Liver (tissue), 3 donors: ENCODE results near the gene SPSB2.

Experiments
- ATF3 ChIP-seq: IDR thresholded peaks from 2 replicates; pipeline ENCODE4 v1.6.1; 2016; ENCODE audit warnings: antibody characterized with exemption
- CTCF ChIP-seq: fragments of 150-350 bp; IDR thresholded peaks from 2 replicates; pipeline ENCODE4 v1.5.1; 2017; ENCODE audit warnings: improper control_type of control experiment, low read depth, low read length; ENCODE audit not compliant: missing input control
- EGR1 ChIP-seq, 2 donors: IDR thresholded peaks; 2 replicates each; pipeline ENCODE4 v1.6.1; 2016 to 2018; ENCODE audit warnings: antibody characterized with exemption in 2 of 2, low read depth in 2 of 2
- FOXA1 ChIP-seq: IDR thresholded peaks from 2 replicates; pipeline ENCODE4 v1.6.1; 2016; ENCODE audit warnings: antibody characterized with exemption
- GABPA ChIP-seq, 2 donors: IDR thresholded peaks in 1 of 2; conservative IDR thresholded peaks in 1 of 2; 2 replicates each; pipeline ENCODE4 v1.6.1; 2016; ENCODE audit warnings: antibody characterized with exemption in 2 of 2, mild to moderate bottlenecking in 1 of 2, moderate library complexity in 1 of 2
- JUND ChIP-seq, 2 donors: IDR thresholded peaks; 2 replicates each; pipeline ENCODE4 v1.6.1; 2016; ENCODE audit warnings: antibody characterized with exemption in 2 of 2
- NR2F2 ChIP-seq: IDR thresholded peaks from 2 replicates; pipeline ENCODE4 v1.6.1; 2016; ENCODE audit warnings: antibody characterized with exemption
- RAD21 ChIP-seq, 2 donors: IDR thresholded peaks; 2 replicates each; pipeline ENCODE4 v1.6.1; 2016; ENCODE audit warnings: antibody characterized with exemption in 2 of 2, mild to moderate bottlenecking in 2 of 2
- REST ChIP-seq: IDR thresholded peaks from 2 replicates; pipeline ENCODE4 v1.6.1; 2016; ENCODE audit warnings: antibody characterized with exemption, mild to moderate bottlenecking
- TAF1 ChIP-seq: conservative IDR thresholded peaks from 2 replicates; pipeline ENCODE4 v1.6.1; 2016; ENCODE audit warnings: antibody characterized with exemption, mild to moderate bottlenecking
- YY1 ChIP-seq: IDR thresholded peaks from 2 replicates; pipeline ENCODE4 v1.6.1; 2016; ENCODE audit warnings: antibody characterized with exemption, mild to moderate bottlenecking
- TF ChIP-seq, protein P1 (sequence below): IDR thresholded peaks from 2 replicates; pipeline ENCODE4 v1.6.1; 2016; ENCODE audit warnings: antibody characterized with exemption
- donor health status: healthy.
- donor health status: healthy.

DNA sequence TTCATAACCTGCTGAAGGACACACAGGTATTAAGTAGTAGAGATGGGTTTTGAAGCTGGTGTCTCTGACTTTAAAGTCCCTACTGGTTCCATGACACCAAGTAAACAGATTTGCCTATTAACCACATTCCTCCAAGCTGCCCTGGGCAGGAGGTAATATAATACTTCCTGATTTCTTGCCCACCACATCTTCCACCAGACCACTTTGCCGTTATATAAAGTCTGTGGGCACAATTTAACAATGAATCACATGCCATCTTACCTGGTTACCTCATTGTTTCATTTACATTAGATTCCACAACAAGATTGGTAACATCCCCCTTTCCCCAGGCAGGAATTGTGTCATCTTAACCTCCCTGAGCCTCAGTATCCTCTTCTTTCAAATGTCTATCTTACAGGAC, 30.6 kb upstream of the SPSB2 start:
- TF ChIP-seq CTCF: no peak
- TF ChIP-seq REST: no peak
- no peak for TF ChIP-seq NR2F2
- no peak for TF ChIP-seq ATF3
- no peak for TF ChIP-seq GABPA (IDR thresholded peaks at IDR 0.05 in 1 of 2, conservative IDR thresholded peaks at IDR 0.05 in 1 of 2)
- TF ChIP-seq JUND (IDR thresholded peaks at IDR 0.05): no peak
- no peak for TF ChIP-seq YY1
- no peak for TF ChIP-seq RAD21 (IDR thresholded peaks at IDR 0.05)
- TF ChIP-seq EGR1 (IDR thresholded peaks at IDR 0.05; ENCODE audit: low read depth in 2 of 2): no peak
- TF ChIP-seq TAF1: no peak
- TF ChIP-seq, protein P1, sequence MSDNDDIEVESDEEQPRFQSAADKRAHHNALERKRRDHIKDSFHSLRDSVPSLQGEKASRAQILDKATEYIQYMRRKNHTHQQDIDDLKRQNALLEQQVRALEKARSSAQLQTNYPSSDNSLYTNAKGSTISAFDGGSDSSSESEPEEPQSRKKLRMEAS: no peak
- TF ChIP-seq FOXA1: no peak
